HEK293 (cell line): ENCODE results near the gene BTBD2.
A peak's percentile ranks its signal among the peaks of the same experiment; 100 is the strongest.

Source experiments
- MYNN ChIP-seq: fragments of 450-650 bp; formaldehyde crosslinking; IDR thresholded peaks from 2 replicates; pipeline ENCODE4 v1.5.1; 2016; ENCODE audit warnings: missing biosample characterization, missing genetic modification characterization, borderline replicate concordance
- PRDM1 ChIP-seq: fragments of 450-650 bp; formaldehyde crosslinking; IDR thresholded peaks from 2 replicates; pipeline ENCODE4; 2016; ENCODE audit warnings: missing biosample characterization, missing genetic modification characterization
- ZBTB21 ChIP-seq: fragments of 450-650 bp; formaldehyde crosslinking; IDR thresholded peaks from 2 replicates; pipeline ENCODE4 v1.5.1; 2017; ENCODE audit warnings: missing biosample characterization, missing genetic modification characterization
- ZNF274 ChIP-seq, 2 experiments: fragments of 200-500 bp in 1 of 2; fragments of 450-650 bp in 1 of 2; sonication (Bioruptor generic) in 1 of 2; formaldehyde crosslinking in 1 of 2; IDR thresholded peaks; 2 replicates each; pipeline versions ENCODE4 v1.5.1 to v1.6.1; 2014 to 2016; ENCODE audit warnings: borderline replicate concordance in 1 of 2, inconsistent platforms in 1 of 2, low read length in 1 of 2, missing biosample characterization in 1 of 2, missing genetic modification characterization in 1 of 2
- ZNF37A ChIP-seq: fragments of 450-650 bp; IDR thresholded peaks from 2 replicates; pipeline ENCODE4 v1.5.1; 2018; ENCODE audit warnings: missing biosample characterization, missing genetic modification characterization
- ZNF560 ChIP-seq: fragments of 450-650 bp; formaldehyde crosslinking; IDR thresholded peaks from 2 replicates; pipeline ENCODE4 v1.5.1; 2017; ENCODE audit warnings: missing biosample characterization, missing genetic modification characterization, borderline replicate concordance
- ZNF660 ChIP-seq: fragments of 450-650 bp; IDR thresholded peaks from 2 replicates; pipeline ENCODE4 v1.5.1; 2018; ENCODE audit warnings: missing biosample characterization, mild to moderate bottlenecking, missing genetic modification characterization
- TF ChIP-seq, protein P1 (sequence below): fragments of 450-650 bp; formaldehyde crosslinking; IDR thresholded peaks from 2 replicates; pipeline ENCODE4 v1.5.1; 2016; ENCODE audit warnings: missing biosample characterization, missing genetic modification characterization
- TF ChIP-seq, protein P2 (sequence below): fragments of 450-650 bp; formaldehyde crosslinking; IDR thresholded peaks from 2 replicates; pipeline ENCODE4 v1.5.1; 2016; ENCODE audit warnings: missing biosample characterization, missing genetic modification characterization

DNA sequence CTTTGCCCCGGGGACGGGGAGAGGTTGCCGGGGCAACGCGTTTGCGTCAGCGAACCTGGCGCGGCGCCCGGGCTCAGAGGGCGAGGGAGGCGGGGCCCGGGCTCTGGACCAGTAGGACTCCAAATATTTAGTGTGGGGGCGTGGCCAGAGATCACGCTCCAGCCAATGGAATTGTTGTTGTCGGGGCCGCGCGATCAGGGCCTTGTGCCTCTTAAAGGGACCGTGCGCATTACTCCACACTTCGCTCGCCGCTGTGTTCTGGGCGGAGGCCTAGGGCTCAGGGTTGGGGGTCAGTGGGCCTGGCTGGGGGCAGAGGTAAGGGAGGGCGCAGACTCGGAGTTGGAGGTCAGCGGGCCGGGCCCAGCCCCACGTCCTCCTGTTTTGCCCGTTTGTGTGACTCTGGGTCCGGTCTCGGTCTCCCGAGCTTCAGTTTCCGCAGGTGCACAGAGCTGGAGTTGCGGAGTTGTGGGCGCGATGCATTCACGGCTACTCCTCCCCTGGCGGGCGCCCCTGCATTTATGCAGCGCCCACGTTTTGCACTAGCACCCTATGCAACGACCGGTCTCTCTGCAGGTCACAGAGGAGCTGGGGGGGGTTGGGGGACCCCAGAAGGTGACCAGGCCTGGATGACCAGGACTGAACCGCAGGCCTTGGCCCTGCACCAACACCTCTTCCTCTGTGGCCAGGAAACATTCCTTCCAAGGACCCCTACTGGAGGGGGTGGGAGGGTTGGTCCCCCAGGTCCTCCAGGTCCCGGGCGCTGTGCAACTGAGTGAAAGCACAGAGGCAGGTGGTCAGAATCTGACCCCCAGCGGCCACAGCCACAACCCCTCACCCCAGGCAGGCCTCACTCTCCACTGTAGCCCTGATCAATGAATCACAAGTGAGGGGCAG is 46.2 kb upstream of the BTBD2 start:
- TF ChIP-seq, protein P1, sequence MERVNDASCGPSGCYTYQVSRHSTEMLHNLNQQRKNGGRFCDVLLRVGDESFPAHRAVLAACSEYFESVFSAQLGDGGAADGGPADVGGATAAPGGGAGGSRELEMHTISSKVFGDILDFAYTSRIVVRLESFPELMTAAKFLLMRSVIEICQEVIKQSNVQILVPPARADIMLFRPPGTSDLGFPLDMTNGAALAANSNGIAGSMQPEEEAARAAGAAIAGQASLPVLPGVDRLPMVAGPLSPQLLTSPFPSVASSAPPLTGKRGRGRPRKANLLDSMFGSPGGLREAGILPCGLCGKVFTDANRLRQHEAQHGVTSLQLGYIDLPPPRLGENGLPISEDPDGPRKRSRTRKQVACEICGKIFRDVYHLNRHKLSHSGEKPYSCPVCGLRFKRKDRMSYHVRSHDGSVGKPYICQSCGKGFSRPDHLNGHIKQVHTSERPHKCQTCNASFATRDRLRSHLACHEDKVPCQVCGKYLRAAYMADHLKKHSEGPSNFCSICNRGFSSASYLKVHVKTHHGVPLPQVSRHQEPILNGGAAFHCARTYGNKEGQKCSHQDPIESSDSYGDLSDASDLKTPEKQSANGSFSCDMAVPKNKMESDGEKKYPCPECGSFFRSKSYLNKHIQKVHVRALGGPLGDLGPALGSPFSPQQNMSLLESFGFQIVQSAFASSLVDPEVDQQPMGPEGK (tag by site-specific recombination), result no peak
- TF ChIP-seq, protein P2, sequence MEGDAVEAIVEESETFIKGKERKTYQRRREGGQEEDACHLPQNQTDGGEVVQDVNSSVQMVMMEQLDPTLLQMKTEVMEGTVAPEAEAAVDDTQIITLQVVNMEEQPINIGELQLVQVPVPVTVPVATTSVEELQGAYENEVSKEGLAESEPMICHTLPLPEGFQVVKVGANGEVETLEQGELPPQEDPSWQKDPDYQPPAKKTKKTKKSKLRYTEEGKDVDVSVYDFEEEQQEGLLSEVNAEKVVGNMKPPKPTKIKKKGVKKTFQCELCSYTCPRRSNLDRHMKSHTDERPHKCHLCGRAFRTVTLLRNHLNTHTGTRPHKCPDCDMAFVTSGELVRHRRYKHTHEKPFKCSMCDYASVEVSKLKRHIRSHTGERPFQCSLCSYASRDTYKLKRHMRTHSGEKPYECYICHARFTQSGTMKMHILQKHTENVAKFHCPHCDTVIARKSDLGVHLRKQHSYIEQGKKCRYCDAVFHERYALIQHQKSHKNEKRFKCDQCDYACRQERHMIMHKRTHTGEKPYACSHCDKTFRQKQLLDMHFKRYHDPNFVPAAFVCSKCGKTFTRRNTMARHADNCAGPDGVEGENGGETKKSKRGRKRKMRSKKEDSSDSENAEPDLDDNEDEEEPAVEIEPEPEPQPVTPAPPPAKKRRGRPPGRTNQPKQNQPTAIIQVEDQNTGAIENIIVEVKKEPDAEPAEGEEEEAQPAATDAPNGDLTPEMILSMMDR (tag by site-specific recombination), result peak; percentile 64
- no peak for TF ChIP-seq PRDM1
- TF ChIP-seq ZNF560 (tag by site-specific recombination), result no peak
- TF ChIP-seq ZNF660 (tag by site-specific recombination), result no peak
- no peak for TF ChIP-seq ZNF274 (IDR thresholded peaks at IDR 0.05; ENCODE audit: low read length)
- no peak for TF ChIP-seq ZNF274 (tag by site-specific recombination; IDR thresholded peaks at IDR 0.05; ENCODE audit: borderline replicate concordance)
- no peak for TF ChIP-seq ZBTB21 (tag by site-specific recombination)
- no peak for TF ChIP-seq ZNF37A
- TF ChIP-seq MYNN (tag by site-specific recombination), result no peak
